Endothelial cell of umbilical vein (primary cell): Measurements from ENCODE around the gene GLTP. TPM values are rescaled to one million over a fixed set of nuclear protein-coding genes. Genes with fewer than 3 reads are reported as not detected.

Experiments
- BruUV-seq: library from RNA; stranded (reverse); fragments of 400-500 nt; replicated peaks from 2 replicates; lab custom pipeline; 2021; lab: Mats Ljungman, UMichigan
- CTCF ChIA-PET: fragments of 300-600, 350-600 bp; sonication (Branson Sonifier 250); formaldehyde crosslinking; loops from one replicate; lab custom pipeline; 2021; ENCODE audit warnings: antibody characterized with exemption, inconsistent platforms; lab: Charles Lee
- POLR2A ChIA-PET: fragments of 300-600, 350-600 bp; sonication (Branson Sonifier 250); formaldehyde crosslinking; loops from one replicate; lab custom pipeline; 2021; ENCODE audit warnings: antibody characterized with exemption, inconsistent platforms; lab: Charles Lee
- DNase-seq: peaks from one replicate; pipeline ENCODE4 v3.0.0-alpha.2; 2011; ENCODE audit warnings: low read depth, low spot score
- FAIRE-seq: peaks from 2 replicates; lab custom pipeline; 2011; peaks lifted over from hg19 to GRCh38; lab: Jason Lieb, UNC
- H2AFZ ChIP-seq: 2 replicates; pipeline ENCODE4 v1.6.0; 2012; ENCODE audit warnings: low read depth, low read length, control low read depth, inconsistent platforms
- H3K27ac ChIP-seq: 2 replicates; pipeline ENCODE4 v1.5.1; 2011; ENCODE audit warnings: low read depth, mild to moderate bottlenecking, control low read depth, low read length, moderate library complexity; ENCODE audit not compliant: insufficient read depth
- H3K27me3 ChIP-seq, 2 experiments: 2 replicates each; pipeline versions ENCODE4 v1.6.0 to v1.6.1; 2011; ENCODE audit warnings: low read length in 2 of 2, mixed read lengths in 1 of 2; ENCODE audit not compliant: control insufficient read depth in 2 of 2, insufficient read depth in 2 of 2
- H3K36me3 ChIP-seq, 2 experiments: 2 replicates in 1 of 2; 3 replicates in 1 of 2; pipeline ENCODE4 v1.5.1; 2011; ENCODE audit warnings: low read length in 2 of 2, mild to moderate bottlenecking in 1 of 2, moderate library complexity in 1 of 2; ENCODE audit not compliant: control insufficient read depth in 2 of 2, insufficient read depth in 2 of 2; ENCODE audit errors: extremely low read depth in 1 of 2
- H3K4me1 ChIP-seq: 3 replicates; pipeline ENCODE4 v1.5.1; 2011; ENCODE audit warnings: mild to moderate bottlenecking, low read length; ENCODE audit not compliant: control insufficient read depth, insufficient read depth; ENCODE audit errors: extremely low read depth
- H3K4me2 ChIP-seq: 2 replicates; pipeline ENCODE4 v1.6.1; 2011; ENCODE audit warnings: low read length, control low read depth, mixed read lengths; ENCODE audit not compliant: insufficient read depth
- H3K4me3 ChIP-seq, 3 experiments: fragments of 200-600 bp in 1 of 3; sonication (generic), shearing (Covaris generic) in 1 of 3; replicated peaks in 1 of 3; 2 replicates each; pipeline ENCODE4 v1.5.1; 2011 to 2016; ENCODE audit warnings: control low read depth in 3 of 3, low read length in 3 of 3, mild to moderate bottlenecking in 2 of 3, inconsistent platforms in 1 of 3, low read depth in 1 of 3, moderate library complexity in 1 of 3; ENCODE audit not compliant: insufficient read depth in 1 of 3
- H3K79me2 ChIP-seq: 2 replicates; pipeline ENCODE4 v1.6.0; 2012; ENCODE audit warnings: low read length, inconsistent platforms; ENCODE audit not compliant: control insufficient read depth, insufficient read depth
- H3K9ac ChIP-seq: replicated peaks from 2 replicates; pipeline ENCODE3; 2011; ENCODE audit warnings: low read length, control low read depth; ENCODE audit not compliant: insufficient read depth; ENCODE audit errors: extremely low read depth
- H3K9me1 ChIP-seq: replicated peaks from 3 replicates; pipeline ENCODE4 v1.6.0; 2011; ENCODE audit warnings: mild to moderate bottlenecking, low read length; ENCODE audit not compliant: control insufficient read depth, insufficient read depth; ENCODE audit errors: extremely low read depth
- H3K9me3 ChIP-seq: replicated peaks from 2 replicates; pipeline ENCODE4 v1.5.1; 2012; ENCODE audit warnings: low read length, inconsistent platforms; ENCODE audit not compliant: control insufficient read depth, insufficient read depth
- H4K20me1 ChIP-seq: replicated peaks from 2 replicates; pipeline ENCODE3; 2011; ENCODE audit warnings: mild to moderate bottlenecking, low read length; ENCODE audit not compliant: control insufficient read depth, insufficient read depth; ENCODE audit errors: extremely low read depth
- CTCF ChIP-seq, 2 donors: IDR thresholded peaks; 1 replicate in 1 of 2; 2 replicates in 1 of 2; pipeline ENCODE4 v1.5.1; 2011; ENCODE audit warnings: low read length in 2 of 2, mild to moderate bottlenecking in 2 of 2, moderate library complexity in 2 of 2, control low read depth in 1 of 2, inconsistent platforms in 1 of 2, low read depth in 1 of 2; ENCODE audit not compliant: insufficient read depth in 1 of 2; ENCODE audit errors: extremely low read depth in 1 of 2
- EZH2 ChIP-seq: IDR thresholded peaks from 2 replicates; pipeline ENCODE4 v1.6.1; 2012; ENCODE audit warnings: borderline replicate concordance, low read depth, mild to moderate bottlenecking, moderate library complexity, low read length, inconsistent platforms; ENCODE audit not compliant: severe bottlenecking
- FOS ChIP-seq: IDR thresholded peaks from 2 replicates; pipeline ENCODE4 v1.6.1; 2011; ENCODE audit warnings: mild to moderate bottlenecking, low read length, moderate library complexity, borderline replicate concordance; ENCODE audit not compliant: insufficient read depth
- GATA2 ChIP-seq: IDR thresholded peaks from 2 replicates; pipeline ENCODE4 v1.7.0; 2011; ENCODE audit warnings: low read depth, mild to moderate bottlenecking, moderate library complexity, mixed read lengths, low read length; ENCODE audit not compliant: insufficient read length, insufficient read depth
- JUN ChIP-seq: IDR thresholded peaks from 2 replicates; pipeline ENCODE4 v1.6.1; 2011; ENCODE audit warnings: borderline replicate concordance, low read depth; ENCODE audit not compliant: insufficient read length, insufficient read depth
- MYC ChIP-seq: IDR thresholded peaks from one replicate; pipeline ENCODE4 v1.6.1; 2011; ENCODE audit warnings: mild to moderate bottlenecking, low read depth, low read length
- POLR2A ChIP-seq: IDR thresholded peaks from 2 replicates; pipeline ENCODE4 v1.6.1; 2012; ENCODE audit warnings: low read depth, mild to moderate bottlenecking, control low read depth, low read length
- POLR2AphosphoS5 ChIP-seq: IDR thresholded peaks from 2 replicates; pipeline ENCODE4 v1.6.1; 2012; ENCODE audit warnings: low read depth, mild to moderate bottlenecking, control low read depth, low read length, moderate library complexity; ENCODE audit not compliant: insufficient read depth
- dilution Hi-C: fragments of 300-500 bp; cut with MboI; formaldehyde crosslinking; loops from one replicate; pipeline ENCODE4 v1.15.0; 2019; ENCODE audit warnings: low sequenced_read_pairs; ENCODE audit not compliant: extremely low pct_ligation_motif_present
- intact Hi-C: fragments of 100-400 bp; cut with micrococcal nuclease; formaldehyde crosslinking; loops from one replicate; pipeline ENCODE4 v1.10.0; 2022
- polyA plus RNA-seq, 4 experiments: library from polyadenylated mRNA; depleted of rRNA in 3 of 4; stranded (reverse) in 3 of 4; unstranded in 1 of 4; fragments of >200 nt; gene quantifications; 2 replicates each; pipeline versions ENCODE4 v1.2.1 to v1.2.3, GENCODE V29; 2011 to 2012; ENCODE audit warnings: missing spikeins in 1 of 4
- total RNA-seq: library from RNA; stranded (reverse); gene quantifications from 2 replicates; pipeline ENCODE4 v1.2.3, GENCODE V29; 2021
- TF ChIP-seq, protein P1 (sequence below): IDR thresholded peaks from 2 replicates; pipeline ENCODE4 v1.6.1; 2011; ENCODE audit not compliant: insufficient read depth, insufficient read length

The GLTP gene
- total and polyA plus RNA-seq, 2 donors (not counting 3 experiments of a cell fraction or from before 2014, with no cell fraction given), result 21.5 to 46.6 TPM

- H3K9me3 ChIP-seq, result no peaks in the 10 kb centered on the region
- intact Hi-C loops (no loop called here), dilution Hi-C loops (no loop called here)
- DNase-seq (no peak), FAIRE-seq (peak; percentile 4)
- ChIA-PET POLR2A (no interaction called here), CTCF (interaction anchor here (1.1 to 6.5 kb wide), 4 partner anchors 10 to 24 kb away, joined by 3 to 45 read pairs (median 12); no protein-coding TSS in a partner anchor)
- no peaks in the 10 kb centered on the region for H3K9me1 ChIP-seq
- peak overlapping the region; percentile 32 for H3K27ac ChIP-seq
- H3K9ac ChIP-seq, result no peak overlapping the region
- H3K4me1 ChIP-seq, result peaks cover 14% of the 10 kb centered on the region
- no peaks in the 10 kb centered on the region for H3K79me2 ChIP-seq
- BruUV-seq, result no TSS peak
- H3K27me3 ChIP-seq, result no peaks in the 10 kb centered on the region
- no peak overlapping the region for H3K4me3 ChIP-seq
- H3K4me2 ChIP-seq, result no peak overlapping the region
- H3K36me3 ChIP-seq, result no peaks in the 10 kb centered on the region
- H2AFZ ChIP-seq, result no peak overlapping the region
- no peaks in the 10 kb centered on the region for H4K20me1 ChIP-seq
- TF ChIP-seq JUN (no peak), EZH2 (no peak), MYC (no peak), FOS (no peak), CTCF (IDR thresholded peaks at IDR 0.05; ENCODE audit: extremely low read depth in 1 of 2, insufficient read depth in 1 of 2, low read depth in 1 of 2, low read length in 2 of 2) (no peak), POLR2A (no peak), POLR2AphosphoS5 (no peak), GATA2 (no peak)
- TF ChIP-seq, protein P1, sequence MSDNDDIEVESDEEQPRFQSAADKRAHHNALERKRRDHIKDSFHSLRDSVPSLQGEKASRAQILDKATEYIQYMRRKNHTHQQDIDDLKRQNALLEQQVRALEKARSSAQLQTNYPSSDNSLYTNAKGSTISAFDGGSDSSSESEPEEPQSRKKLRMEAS, result no peak
These were observed 51.4 kb downstream of the GLTP start for GRCh38 chr12:109828754-109829511.
